GM18505 (cell line): ENCODE results near the gene TMED3.

Source experiments
- ATAC-seq: cut with Tn5 transposase; IDR thresholded peaks from one replicate; pipeline ENCODE4 v1.9.1; 2021; ENCODE audit not compliant: unreplicated experiment
- POLR2A ChIP-seq: IDR thresholded peaks from 4 replicates; pipeline ENCODE4 v1.6.1; 2011; ENCODE audit warnings: borderline replicate concordance; ENCODE audit not compliant: insufficient read depth, insufficient read length; ENCODE audit errors: extremely low read depth

The TMED3 gene

GRCh38 chr15:79310985-79311900 is at the start of gene TMED3:
TMED3 (plus strand) TSS chr15:79311112; CDS start chr15:79311250, 138 bp downstream.
- peak; percentile 76 for TF ChIP-seq POLR2A
- peak; percentile 84 for ATAC-seq

GRCh38 chr15:79261836-79262235 is 49.1 kb upstream of the TMED3 start:
- no peak for TF ChIP-seq POLR2A
- ATAC-seq: no peak

- no peak for ATAC-seq
- TF ChIP-seq POLR2A: no peak
Measured at GRCh38 chr15:79265167-79265566, 45.7 kb upstream of the TMED3 start.

GRCh38 chr15:79265987-79266579 is 44.8 kb upstream of the TMED3 start:
- no peak for TF ChIP-seq POLR2A
- no peak for ATAC-seq

- TF ChIP-seq POLR2A: no peak
- ATAC-seq: no peak
Measured at GRCh38 chr15:79282371-79283251, 28.3 kb upstream of the TMED3 start, which contains the start of gene ANKRD34C. ANKRD34C (plus strand) TSS chr15:79282722; CDS start chr15:79293285, 10,563 bp downstream.

GRCh38 chr15:79283252-79284048 is 27.5 kb upstream of the TMED3 start:
- no peak for ATAC-seq
- TF ChIP-seq POLR2A: no peak

GRCh38 chr15:79290642-79291275 is 20.2 kb upstream of the TMED3 start:
- ATAC-seq: no peak
- no peak for TF ChIP-seq POLR2A

GRCh38 chr15:79292011-79292410 is 18.9 kb upstream of the TMED3 start:
- no peak for TF ChIP-seq POLR2A
- no peak for ATAC-seq

GRCh38 chr15:79294075-79294474 is 16.8 kb upstream of the TMED3 start:
- no peak for ATAC-seq
- TF ChIP-seq POLR2A: no peak

- no peak for TF ChIP-seq POLR2A
- no peak for ATAC-seq
Measured at GRCh38 chr15:79296583-79296982, 14.3 kb upstream of the TMED3 start.

- no peak for ATAC-seq
- no peak for TF ChIP-seq POLR2A
Measured at GRCh38 chr15:79299126-79299840, 11.6 kb upstream of the TMED3 start.
